GM18520 (cell line): ENCODE data around the gene MCTP1.

Experiments used
- ATAC-seq: cut with Tn5 transposase; IDR thresholded peaks from one replicate; pipeline ENCODE4 v1.9.1; 2021; ENCODE audit not compliant: unreplicated experiment

MCTP1 gene

DNA sequence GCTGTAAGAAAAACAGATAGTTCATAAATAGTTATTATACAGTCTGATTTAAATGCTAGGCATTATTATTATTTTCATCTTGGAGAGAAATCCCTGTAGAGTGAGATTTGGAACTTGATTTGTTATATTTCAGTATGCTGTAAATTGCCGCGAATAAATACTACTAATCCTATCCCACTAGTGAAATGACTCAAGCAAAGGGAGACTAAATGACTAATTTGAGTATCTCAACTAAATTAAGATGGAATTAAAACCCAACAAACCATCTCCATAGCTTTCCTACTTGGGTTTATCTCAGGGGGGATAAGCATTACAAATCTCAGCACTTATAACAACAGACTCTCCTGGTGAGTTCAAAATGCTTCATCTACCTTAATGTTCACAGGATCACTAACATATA lies 206.0 kb downstream of the MCTP1 start:
- no peak for ATAC-seq

DNA sequence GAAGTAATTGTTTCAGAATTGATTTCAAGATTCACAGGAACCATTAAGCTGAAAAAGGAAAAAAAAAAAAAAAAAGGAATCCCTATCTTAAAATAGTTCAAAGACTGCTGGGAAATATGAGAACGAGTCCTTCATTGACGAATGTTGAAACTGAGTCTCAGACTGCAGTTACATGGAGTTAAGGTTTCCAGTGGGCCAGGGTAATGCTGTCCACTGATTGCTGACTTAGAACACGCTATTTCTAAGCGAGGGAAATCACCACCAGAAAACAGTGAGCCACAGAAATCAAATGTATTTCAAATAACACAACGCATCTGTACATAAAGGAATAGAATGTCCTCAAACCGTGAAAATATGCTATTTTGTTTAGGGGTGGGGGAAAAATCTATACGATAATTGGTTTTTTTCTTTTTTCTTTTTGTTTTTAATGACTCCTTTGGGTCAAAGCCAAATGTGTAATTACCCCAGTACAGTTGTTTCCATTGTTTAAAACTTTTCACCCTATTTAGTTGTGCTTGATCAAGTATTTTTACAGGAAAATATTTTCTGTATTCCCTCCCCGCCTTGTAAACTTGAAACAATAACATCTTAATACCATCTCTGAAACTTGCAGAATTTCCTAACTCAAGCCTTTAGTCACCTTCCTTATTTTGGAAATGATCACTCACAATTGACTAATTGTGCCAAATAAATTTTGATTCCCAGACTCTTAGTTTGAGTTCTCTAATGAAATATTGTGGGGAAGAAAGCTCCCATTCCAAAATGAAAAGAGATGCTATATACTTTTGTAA lies 208.3 kb downstream of the MCTP1 start:
- no peak for ATAC-seq

DNA sequence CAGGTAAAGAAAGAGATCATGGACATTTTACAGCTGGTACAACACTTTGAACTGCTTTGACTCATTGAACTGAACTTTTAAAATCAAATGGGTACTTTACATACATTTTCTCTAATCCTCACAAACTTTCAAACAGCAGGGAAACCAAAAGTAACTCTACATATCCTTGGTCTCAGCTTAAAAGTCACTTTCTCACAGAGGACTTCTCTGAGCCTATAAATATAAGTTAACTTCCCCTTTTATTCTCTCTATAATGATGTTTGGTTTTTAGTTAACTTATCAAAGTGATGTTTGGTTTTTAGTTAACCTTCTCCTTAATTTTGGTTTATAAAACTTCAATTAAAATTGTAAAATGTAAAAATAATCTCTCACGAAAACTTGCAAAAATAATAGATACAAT lies 209.8 kb downstream of the MCTP1 start:
- ATAC-seq, result peak; percentile 30

DNA sequence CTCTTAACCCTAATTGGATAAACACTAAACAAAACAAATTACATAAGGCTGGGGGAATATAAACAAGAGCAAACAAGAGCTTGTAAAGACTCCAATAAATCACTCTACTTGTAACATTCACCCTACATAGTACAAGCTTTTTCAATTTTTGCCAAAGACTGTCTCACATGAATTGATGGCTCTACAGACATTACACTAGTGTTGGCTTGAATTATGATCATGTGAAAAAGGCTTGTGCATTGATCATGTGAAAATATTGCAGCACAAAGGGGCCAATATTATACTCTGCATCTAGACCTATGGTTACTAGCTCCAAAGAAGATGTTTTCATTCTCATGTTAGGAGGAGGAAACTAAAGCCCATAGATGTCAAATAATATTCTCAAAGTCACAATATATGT lies 212.6 kb downstream of the MCTP1 start:
- no peak for ATAC-seq

DNA sequence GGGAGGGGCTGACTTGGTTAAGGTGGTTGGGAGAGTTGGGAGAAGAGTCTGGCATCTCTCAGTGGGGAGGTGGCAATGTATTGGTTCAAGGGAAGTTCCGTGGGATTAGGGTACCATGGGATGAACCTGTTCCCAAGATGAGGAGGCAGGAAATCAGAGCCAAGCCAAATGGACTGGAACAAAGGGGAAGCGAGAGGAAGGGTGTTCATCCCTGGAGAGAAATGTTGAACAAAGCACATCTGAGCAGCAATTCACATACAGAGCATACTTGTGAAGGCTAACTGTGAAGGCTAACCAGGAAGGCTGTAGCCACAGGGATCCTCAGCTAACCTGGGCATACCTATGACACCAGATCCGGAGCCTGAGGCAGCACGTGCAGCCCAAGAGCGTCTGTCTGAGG lies 214.0 kb downstream of the MCTP1 start:
- ATAC-seq, result no peak

DNA sequence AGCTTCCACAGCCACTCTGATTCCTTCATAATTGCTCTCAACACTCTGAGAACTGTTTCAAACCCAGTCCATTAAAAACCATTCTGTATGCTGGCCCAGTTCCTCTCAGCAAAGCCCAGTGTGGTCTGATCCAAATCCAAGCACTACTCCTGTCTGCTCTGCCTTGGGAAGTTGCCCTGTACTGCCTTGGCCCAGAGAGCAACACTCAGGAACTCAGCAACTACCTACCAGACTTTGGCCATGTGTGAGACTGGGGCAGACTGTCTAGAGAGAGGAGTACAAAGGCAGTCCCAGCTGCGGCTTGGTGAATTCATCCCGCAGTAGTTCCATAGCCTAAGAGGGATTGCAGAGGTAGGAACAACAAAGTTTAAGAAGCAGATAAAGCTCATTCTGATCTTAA lies 214.4 kb downstream of the MCTP1 start:
- ATAC-seq, result no peak

DNA sequence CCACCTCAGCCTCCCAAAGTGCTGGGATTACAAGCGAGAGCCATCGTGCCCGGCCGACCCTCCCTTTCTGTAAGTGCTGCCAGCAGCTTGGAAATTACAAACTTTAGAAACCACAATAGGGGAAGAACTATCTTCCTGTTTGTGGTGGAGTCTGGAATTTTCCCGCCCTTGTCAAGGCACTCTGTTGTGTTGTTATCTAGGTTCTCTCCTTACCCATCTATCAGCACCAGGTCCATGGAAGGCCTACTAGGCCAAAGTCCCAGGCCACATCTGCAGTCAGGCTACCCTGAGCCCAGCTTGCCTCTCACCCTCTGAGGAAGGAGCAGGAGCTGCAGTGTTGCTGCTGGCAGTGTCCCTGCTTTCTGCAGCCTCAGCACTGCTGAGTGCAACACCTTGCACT lies 214.9 kb downstream of the MCTP1 start:
- ATAC-seq, result no peak

DNA sequence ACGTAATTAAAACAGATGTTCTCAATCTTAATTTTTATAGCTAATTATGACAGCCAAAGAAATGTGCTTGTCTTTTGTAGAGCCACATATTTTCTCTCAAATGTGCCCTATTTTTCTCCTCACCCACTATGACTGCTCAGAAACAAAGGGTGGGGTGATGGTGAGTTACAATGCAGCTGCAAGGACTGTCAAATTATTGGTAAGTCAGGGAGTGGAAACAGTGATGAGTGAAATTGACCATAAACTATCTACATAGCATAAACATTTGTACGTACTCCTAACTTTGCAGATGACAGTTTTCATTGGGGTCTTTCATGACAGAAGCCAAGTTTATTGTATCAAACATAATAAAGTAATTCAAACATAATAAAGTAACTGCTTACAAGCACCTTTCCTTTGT lies 215.9 kb downstream of the MCTP1 start:
- ATAC-seq, result no peak

DNA sequence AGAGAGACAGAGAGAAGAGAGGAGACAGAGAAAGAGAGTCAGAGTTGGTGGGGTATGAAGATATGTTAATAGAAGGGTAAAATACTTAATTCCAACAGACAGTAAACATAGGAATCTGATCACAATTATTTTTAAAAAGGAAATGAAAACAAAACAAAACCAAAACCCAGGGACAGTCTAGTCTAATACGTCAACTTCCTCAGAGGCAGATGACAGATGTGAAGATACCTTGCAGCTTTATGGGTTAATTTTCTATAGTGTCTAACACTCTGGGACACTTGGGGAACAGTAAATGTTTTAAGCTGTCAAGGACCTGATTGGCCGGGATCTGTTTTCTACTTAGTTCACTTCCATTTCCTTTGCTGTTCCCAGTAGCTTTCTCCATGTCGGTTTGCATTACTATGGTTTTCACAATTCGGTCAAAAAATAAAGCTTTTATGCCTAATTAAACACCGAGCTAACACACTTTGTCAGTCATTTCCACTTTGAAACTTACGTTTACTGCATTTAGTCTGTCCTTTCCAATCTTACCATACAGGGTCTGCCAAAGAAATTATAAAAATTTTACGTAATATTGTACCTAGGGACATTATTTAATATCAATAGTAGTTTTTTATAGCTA lies 216.5 kb downstream of the MCTP1 start:
- ATAC-seq, result peak; percentile 41

DNA sequence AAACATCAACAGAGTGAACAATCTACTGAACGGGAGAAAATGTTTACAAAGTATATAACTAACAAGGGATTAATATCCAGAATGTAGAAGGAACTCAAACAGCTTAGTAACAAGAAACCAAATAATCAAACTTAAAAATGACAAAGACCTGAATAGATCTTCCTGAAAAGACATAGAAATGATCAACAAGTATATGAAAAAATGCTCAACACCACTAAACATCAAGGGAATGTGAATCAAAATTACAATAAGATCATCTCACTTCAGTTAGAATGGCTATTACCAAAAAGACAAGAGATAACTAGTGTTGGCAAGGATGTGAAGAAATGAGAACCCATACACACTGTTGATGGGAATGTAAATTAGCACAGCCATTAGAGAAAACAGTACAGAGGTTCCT lies 218.8 kb downstream of the MCTP1 start:
- ATAC-seq, result no peak

DNA sequence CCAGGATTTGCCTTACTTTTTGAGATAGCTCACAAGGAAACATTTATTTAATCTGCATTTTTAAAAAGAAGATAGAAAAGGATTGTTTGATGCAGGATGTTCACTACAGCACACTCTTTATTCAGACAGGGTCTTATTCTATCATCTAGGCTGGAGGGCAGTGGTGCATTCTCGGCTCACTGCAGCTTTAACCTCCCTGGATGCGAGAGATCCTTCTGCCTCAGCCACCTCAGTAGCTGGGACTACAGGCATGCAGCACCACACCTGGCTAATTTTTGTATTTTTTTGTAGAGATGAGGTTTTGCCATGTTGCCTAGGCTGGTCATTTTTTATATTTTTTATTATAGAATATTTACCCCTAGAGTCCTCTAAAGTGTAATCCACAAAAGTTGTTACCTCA lies 221.4 kb downstream of the MCTP1 start:
- ATAC-seq, result no peak

DNA sequence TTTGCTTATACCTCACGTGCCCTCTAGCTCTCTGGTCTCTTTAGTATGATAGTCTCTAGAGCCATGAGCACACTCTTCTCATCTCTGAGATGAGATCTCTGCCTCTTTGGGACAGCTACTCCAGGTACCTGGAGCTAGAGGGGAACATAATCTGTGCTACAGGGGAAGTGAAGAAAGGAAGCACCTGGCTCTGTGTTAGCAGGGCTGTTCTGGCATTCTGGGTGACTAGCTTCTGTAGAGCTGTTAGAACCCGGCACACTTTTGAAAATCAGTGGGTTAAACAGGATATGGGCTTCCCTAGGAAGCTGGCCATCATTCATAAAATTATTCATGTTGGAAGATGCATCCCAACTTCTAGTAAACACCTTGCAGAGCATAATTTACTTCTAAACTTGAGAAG lies 224.8 kb downstream of the MCTP1 start:
- no peak for ATAC-seq

DNA sequence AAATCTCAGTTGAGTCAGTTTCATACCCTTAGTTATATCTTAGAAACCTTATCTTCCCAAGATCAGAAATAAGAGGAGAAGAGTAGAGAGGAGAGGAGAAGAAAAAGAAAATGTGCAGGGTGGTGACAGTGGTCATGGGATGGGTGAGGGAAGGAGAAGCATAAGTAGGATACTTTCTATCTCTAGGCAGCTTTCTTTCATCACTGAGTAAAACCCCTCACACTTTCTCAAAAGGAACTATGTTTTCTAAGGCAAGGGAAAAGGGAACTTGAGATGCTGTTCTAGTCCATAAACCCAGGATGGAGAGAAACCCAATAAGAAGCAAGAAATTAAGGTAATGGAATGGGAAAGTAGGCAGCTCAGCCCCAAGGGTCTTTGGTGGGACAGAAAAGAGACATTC lies 225.3 kb downstream of the MCTP1 start:
- ATAC-seq, result no peak

DNA sequence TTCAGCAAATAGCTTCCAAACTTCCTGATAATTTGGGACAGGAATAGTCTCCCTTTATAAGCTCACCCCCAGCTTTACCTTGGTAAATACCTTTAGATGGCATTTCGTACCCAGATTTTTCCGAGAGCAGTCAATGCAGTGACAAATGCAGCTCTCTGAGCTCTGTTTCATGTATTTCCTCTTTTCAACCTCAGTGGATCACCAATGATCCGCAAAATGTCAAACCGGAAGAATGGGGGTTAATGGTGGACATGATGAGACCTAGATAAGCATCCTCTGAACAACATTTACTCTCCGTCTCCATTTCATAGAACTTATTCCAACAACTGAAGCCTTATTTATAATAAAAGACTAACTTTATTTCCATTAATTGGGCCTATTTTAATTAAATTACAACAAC lies 227.3 kb downstream of the MCTP1 start:
- ATAC-seq, result no peak

DNA sequence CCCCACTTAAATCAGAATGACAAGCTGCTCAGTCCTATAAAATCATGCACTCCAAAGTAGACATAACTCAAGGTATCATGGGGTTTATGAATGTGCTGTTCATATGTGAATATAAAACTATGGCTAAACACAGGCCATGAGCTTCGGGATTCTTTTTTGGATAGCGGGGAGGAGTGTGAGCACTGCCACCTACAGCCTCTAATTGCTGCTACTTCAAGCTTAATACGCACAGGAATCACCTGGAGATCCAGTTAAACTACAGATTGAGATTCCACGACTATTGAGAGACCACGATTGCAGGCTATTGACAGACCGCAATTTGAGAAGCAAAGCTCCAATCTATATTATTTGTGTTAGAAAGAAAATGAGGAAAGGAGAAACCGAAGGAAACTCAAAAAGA lies 231.6 kb downstream of the MCTP1 start:
- ATAC-seq, result no peak

DNA sequence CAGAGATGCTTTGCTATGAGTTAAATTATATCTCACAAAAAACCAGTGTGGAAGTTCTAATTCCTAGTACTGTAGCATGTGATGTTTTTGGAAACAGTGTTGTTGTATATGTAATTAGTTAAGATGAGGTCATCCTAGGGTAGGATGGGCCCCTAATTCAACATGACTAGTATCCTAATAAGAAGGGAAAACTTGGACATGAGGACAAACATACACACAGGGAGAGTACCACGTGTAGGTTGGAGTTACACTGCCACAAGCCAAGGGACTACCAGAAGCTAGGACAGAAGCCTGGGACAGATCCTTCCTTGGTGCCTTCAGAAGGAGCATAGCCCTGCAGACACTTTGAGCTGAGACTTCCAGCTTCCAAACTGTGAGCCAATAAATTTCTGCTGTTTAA lies 234.2 kb downstream of the MCTP1 start:
- no peak for ATAC-seq

DNA sequence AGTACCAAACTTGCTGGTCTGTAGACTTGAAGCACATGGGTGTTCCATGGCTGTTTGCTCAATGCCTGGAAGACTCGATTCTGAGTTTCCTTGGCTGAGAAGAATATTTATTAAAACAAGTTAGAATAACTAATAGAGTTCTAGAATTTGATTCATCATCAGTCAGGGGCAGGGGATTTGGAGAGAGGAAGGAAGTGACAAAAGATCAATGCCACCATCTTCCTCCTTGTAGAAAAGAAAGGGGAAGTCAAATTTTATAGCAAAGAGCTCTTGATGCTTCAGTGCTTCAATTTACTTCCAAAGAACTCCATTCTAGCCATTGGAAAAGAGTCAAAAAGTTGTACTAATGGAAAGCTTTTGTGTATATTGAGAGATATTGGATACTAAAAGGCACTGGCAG lies 236.3 kb downstream of the MCTP1 start:
- ATAC-seq, result no peak

DNA sequence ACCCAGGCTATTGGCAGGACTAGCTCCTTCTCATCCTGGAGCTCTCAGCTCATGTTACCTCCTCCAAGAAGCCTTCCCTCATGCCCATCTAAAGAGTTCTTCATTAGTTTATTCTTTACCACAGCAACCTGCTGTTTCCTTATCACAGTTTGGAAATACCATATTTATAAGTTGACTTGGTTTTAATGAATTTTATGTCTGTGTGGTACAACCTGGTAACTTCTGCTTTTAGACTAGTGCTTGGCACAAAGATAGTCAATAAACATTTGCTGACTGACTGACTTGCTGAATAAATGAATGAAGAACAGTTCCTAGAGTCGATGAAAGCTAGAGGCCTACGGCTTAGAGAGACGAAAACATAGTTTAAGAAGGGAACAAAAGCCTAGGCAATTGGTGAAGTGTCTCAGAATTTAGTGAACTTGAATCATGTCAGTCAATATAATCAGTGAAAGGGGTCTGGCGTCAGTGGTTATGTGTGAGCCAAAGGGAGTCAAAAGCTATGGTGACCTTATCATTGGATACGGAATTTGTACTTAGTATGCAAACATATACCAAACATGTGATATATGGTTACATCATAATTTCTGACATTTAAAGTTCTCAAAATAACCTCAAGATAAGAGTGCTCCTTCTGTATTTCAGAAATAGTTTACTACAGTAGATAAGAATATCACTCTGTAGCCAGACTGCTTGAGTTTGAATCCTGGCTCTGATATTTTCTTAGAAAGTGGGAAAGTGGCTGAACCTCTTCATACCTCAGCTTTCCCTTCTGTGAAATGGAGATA lies 239.5 kb downstream of the MCTP1 start:
- no peak for ATAC-seq

DNA sequence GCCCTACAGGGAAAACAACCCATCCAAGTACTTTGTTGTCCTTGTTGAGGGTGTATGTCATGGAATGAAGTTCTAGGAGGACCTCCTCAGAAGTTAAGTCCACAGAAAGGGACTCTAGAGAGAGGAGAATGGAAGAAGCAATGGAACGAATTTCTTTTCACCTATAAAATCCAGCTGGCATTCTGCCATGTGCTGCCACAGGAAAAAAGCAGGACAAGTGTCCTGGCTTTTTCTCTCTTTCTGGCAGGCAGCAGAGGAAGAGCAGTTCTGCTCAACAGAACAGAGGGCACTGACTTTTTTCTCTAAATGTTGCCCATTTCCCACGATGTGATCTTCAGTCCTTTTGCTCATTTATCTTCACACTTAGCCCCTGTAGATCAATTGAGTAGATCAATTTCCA lies 240.8 kb downstream of the MCTP1 start:
- no peak for ATAC-seq

DNA sequence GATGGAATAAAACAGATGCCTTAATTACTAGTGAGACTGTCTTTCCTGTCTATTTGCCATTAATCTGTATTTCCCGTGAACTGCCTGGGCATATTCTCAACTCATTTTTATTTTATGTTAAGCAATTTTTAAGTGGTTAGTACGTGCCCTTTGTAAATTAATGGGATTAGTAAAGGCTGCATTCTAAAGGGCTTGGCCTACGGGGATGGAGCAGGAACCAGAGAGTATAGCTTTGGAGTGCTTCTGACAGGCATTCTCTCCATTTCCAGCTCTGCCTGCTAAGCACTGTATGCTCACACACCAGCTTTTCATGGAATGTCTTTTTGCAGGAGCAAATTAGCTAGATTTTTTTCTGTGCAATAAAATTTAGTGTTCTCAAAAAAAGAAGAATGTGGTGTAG lies 241.2 kb downstream of the MCTP1 start:
- no peak for ATAC-seq

DNA sequence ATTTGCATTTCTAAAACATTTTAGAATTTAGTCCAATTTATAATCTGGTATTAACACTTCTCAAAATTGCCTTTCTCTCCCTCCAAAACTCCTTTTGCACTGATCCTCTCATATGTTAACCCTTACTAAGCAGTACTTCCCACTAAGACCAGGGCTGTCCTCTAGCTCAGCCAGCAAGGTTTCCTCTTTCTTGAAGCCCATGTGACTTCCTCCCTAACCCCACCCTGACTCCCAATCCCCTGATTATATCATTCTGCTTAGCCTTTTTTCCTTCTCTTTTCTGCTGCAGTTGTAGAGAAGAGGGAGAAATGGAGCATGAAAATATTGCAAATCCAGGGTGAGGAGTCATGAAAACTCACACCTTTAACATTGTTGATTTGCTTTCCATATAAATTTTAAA lies 241.7 kb downstream of the MCTP1 start:
- no peak for ATAC-seq

DNA sequence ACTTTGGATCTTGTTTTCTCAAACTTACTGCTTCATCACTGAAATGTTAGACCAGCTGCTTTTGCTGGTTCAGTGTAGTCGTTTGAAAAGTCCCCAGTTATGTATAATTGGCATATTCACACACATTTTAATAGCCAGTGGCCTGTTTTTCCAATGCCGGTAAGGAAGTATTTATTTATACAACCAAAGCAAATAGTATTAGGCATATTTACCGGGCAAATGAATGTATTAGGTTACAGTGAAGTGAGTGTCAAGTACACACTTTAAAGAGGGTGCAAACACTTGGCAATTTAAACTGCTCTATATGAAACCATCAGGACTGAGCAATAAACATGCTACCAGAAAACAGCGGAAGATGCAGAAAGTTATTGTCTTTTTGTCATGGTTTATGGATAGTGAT lies 242.9 kb downstream of the MCTP1 start:
- ATAC-seq, result no peak
